Vagina (tissue), 2 donors: Measurements from ENCODE around the gene TEAD1.
A peak's percentile ranks its signal among the peaks of the same experiment; 100 is the strongest.

Experiments used
- CTCF ChIP-seq, 3 experiments: fragments of 450-650 bp in 2 of 3; fragments of 200-600 bp in 1 of 3; sonication (generic) in 1 of 3; IDR thresholded peaks; one replicate each; pipeline ENCODE4 v1.5.1; 2017 to 2019; ENCODE audit warnings: antibody characterized with exemption in 3 of 3, mild to moderate bottlenecking in 2 of 3, moderate library complexity in 2 of 3
- POLR2A ChIP-seq, 2 donors: fragments of 450-650 bp; IDR thresholded peaks; one replicate each; pipeline ENCODE4 v1.6.1; 2017; ENCODE audit warnings: antibody characterized with exemption in 2 of 2, mild to moderate bottlenecking in 2 of 2, moderate library complexity in 2 of 2
- POLR2AphosphoS5 ChIP-seq, 2 donors: sonication (generic); formaldehyde crosslinking; IDR thresholded peaks; one replicate each; pipeline ENCODE4 v1.9.0; 2017; ENCODE audit warnings: antibody characterized with exemption in 2 of 2, mild to moderate bottlenecking in 2 of 2, low read depth in 1 of 2; ENCODE audit not compliant: insufficient read depth in 1 of 2

- TF ChIP-seq POLR2AphosphoS5 (IDR thresholded peaks at IDR 0.05; ENCODE audit: insufficient read depth in 1 of 2, low read depth in 1 of 2) (peak in 1 of 2 donors; percentile 93), CTCF (IDR thresholded peaks at IDR 0.05) (no peak), POLR2A (IDR thresholded peaks at IDR 0.05) (no peak)
Measured at GRCh38 chr11:12838463-12839123, 164.4 kb downstream of the TEAD1 start.
